ENCODE data around the gene TMX1.

- TF ChIP-seq CTCF (IDR thresholded peaks at IDR 0.05), result no peak
- TF ChIP-seq POLR2A (IDR thresholded peaks at IDR 0.05), result no peak
Measured at GRCh38 chr14:51305751-51306150, 65.7 kb downstream of the TMX1 start.
